GM18873 (cell line): ENCODE data around the gene DQX1.

Source experiments
- ATAC-seq: cut with Tn5 transposase; IDR thresholded peaks from one replicate; pipeline ENCODE4 v1.9.1; 2021; ENCODE audit warnings: mild to moderate bottlenecking, moderate library complexity, moderate number of reproducible peaks; ENCODE audit not compliant: unreplicated experiment, low FRiP score

The DQX1 gene

DNA sequence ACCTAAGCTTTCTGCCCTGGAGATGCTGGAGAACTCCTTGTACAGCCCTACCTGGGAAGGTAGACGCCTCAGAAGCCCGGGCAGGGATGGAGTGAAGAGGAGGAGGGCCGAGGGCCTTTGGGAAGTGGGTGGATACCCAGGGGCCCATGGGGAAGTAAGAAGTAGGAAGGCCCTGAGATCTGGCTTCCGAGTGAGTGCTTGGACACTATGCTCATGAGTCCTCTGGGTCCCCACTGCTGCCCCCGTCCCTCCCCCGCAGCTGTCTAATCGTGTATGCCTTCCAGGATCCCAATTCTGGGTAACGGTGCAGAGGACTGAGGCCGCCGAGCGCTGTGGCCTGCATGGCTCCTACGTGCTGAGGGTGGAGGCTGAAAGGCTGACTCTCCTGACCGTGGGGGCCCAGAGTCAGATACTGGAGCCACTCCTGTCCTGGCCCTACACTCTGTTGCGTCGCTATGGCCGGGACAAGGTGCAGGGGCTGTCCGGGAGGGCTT, 29.6 kb upstream of the DQX1 start:
- ATAC-seq: no peak

DNA sequence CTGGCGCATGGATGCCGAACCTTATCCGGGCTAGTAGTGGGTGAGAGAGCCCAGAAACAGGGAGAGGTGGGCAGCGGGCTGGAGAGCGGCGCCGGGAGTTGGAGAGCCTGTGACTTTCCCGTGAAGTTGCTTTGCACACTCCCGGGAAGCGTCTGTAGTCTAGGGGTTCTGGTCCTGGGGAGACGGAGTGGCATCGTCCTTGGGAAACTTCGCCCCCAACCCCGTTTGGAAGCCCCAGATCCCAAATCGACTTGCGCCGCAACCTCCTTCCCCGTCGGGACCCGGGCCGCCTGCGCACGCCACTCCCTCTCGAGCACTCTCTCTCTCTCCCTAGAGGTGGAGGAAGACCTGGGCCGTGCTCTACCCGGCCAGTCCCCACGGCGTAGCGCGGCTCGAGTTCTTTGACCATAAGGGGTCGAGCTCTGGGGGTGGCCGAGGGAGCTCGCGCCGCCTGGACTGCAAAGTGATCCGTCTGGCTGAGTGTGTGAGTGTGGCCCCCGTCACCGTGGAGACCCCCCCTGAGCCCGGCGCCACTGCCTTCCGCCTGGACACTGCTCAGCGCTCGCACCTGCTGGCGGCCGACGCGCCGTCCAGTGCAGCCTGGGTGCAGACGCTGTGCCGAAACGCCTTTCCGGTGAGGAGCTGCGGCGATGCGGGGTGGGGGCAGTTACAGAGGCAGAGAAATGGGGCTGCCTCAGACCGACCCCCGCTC, 28.9 kb upstream of the DQX1 start:
- peak; percentile 39 for ATAC-seq

DNA sequence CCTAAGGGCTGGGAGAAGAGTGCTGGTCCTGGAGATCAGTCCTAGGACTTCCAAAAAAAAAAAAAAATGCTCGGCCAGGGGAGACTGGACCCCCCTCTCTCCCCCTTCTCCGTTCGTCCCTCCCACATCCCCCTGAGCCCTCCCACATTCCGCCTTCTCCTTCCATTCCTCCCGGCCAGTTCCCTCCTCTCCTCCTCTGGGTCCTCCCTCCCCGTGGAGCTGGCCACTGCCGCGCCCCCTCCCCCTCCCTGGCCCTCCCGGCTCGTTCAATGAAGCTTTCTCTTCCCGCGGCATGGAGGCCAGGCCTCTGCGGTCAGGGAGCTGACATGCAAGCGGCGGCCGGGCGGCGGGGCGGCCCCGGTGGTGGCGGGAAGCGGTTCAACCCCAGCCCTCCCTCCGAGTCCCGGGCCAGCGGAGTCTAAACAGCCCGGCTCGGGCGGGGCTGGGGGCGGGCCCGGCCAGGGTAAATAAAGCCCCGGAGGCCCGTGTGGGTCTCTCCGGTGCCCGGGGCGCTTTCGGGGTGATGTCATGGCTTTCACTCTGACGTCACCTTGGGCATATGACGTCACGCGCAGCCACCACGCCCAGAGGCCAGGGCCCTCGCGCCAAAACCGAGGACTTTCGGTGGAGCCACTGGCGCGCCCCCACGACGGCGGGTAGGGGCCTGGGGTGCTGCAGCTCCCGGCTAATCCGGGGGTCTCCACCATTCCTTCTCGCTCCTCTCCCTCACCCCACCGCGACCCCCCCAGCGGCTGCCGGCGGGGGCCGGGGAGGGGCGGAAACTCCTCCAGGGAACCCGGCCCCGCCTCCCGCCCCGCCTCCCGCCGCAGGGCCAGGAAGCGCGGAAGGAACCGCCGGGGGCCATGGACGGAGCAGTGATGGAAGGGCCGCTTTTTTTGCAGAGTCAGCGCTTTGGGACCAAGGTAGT, 28.1 kb upstream of the DQX1 start, which contains the start of the genes DOK1 and LOXL3:
Gene DOK1 (plus strand): TSS at position 829 of the 928 bp plus-strand sequence. CDS start 35 bp downstream, at position 864.
Gene LOXL3 (minus strand): TSS at position 51 of the 928 bp plus-strand sequence. CDS start 1,308 bp downstream, outside the sequence.
- peak; percentile 30 for ATAC-seq

DNA sequence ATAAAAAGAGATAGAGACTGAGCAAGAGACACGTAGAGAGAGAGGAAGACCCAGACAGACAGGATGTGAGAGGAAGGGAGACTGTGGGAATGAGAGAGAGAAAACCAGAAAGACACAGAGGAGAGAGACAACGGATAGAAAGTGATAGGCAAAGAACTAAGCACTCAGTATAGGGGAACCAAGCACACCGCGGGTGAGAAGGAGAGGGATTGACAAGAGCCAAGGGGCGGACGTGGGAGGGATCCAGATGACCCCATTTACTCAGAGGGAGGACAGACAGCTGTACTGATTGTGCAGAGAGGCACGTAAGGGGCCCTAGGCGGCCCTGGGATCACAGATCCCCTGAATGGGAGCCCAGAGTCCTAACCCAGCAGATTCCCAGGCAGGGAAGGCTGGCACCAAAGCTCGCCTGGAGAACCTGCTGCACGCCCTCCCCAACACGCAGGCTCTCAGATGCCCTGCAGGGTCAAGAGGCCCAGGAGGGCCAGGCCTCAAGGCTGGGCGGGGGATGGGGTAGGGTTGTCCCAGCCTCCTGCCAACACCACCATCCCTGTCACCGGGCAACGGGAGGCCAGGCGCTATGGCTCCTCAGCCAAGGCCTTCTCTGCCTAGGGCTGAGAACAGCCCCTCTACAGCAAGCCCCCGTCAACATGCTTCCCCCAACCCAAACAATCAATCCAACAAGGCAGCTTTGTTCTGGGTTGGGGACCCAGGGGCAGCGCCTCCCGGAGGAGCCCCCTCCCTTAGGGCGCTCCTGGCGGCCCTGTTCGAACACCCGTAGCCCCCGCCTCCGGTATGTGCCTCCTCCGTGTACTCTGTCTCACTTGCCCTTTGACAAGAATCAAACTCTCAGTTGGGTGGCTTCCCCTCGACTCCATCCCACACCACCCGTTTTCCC, 27.1 kb upstream of the DQX1 start:
- no peak for ATAC-seq

DNA sequence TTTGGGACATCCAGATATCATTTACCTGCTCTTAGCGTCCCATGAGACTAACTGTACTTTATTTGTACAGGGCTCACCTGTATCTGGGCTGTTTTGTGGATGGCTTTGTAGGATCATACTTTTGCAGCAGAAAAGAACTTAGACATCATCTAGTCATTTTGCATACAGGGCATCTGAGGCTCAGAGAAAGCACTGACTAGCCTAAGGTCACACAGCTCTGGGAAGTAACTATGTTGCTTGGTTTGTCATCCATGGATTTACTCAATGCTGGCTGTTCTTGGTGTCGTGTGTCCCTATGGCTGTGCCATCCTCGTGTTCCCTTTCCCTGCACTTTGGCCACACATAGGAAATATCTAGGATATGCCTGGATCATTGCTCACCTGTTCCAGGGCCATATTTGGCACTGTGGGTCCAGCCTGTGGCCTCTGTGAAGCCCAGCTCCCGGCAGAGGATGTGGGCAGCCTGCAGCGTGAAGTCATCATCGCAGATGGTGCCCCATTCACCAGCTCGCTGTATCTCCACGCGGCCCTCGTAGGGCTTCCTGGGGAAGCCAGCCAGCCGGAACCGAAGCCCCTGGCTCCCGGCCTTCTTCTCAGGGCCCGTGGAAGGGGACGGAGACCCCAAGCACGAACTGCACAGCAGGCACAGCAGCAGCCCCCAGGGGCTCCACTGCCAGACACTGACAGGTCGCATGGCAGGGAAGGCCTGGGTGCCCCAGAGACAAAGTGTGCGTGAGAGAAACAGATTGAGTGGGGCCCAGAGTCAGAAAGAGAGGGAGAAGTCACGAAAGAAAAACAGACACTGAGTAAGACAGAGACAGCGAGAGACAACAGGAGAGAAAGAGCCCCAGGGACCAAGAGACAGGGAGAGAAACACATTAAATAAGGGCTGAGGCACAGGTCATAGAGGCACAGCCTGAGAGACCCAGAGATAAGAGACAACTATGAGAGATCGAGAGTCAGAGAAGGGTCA, 26.2 kb upstream of the DQX1 start:
- ATAC-seq: peak; percentile 27

DNA sequence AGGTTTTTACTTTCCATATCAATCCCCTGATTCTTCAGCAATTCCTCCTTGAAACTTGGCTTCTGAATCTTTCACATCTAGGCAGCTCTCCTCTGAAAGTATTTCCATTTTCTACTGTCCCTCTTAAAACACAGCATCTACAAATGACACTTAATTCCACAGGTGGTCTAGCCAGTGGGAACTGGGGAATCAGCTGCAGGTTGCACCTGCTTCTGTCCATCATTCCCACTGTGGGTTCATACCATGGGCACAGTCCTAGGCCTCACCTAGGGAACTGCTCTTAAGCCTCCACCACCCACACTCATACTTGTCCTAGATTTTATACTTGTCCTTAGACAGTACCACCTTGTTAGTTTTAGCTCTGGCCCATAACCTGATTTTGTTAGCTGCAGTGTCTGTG, 25.5 kb upstream of the DQX1 start:
- ATAC-seq: no peak

DNA sequence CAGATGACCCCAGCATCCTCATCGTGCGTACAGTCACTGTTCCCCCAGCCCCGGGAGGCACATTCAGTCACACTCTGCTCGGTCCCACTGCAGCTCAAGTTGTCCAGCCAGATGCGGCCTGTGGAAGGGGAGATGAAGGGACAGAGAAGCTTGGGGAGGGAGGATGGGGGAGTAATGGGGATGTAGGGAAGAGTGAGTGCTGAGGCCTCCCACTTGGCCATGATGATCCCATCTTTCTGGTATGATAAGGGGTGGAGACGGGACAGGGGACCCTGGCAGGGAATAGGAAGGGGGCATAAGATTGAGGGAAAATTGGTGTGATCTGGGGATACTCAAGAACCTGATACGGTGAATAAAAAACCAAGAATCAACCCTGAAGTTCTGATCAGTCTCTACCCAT, 24.2 kb upstream of the DQX1 start:
- no peak for ATAC-seq

DNA sequence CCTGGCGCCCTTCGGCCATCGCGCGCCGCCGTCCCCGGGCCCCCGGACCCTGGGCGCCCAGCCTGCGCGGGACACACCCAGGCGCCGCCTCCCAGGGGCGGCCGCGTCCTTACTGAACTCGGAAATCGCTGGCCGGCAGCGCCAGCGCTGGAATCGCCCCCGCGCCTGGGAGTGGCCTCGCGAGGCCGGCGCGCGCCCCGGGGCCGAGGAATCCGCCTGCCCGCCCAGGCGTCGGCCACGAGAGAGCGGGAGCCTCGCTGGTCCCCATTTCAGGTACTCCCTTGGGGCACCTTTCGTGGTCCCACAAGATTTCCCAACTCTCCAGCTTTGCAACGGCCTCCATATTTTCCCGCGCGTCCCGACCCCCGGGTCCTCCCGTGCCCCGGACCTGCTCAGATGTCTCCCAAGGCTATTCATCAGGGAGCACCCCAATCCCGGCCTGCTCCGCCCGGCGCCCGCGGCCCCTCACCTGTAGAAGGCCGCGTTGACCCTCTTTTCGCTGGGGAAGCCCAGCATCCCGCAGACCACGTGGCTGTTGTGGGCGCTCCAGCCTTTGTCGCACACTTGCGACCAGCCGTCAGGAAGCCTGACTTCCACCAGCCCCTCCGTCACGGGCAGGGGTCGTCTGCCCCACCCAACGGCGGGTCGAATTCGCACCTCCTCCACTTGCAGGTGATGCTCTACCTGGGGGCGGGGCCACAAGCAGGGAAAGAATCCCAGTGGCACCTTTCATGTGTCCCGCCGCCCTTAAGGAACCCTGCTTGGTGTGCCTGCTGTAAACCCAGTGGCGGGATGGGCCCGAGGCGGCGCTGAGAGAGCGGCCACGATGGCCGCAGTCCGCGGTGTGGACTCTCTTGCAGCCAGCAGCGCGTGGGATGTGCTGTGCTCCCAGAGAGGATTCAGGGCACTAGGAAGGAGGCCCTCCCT, 23.1 kb upstream of the DQX1 start:
- ATAC-seq: no peak

DNA sequence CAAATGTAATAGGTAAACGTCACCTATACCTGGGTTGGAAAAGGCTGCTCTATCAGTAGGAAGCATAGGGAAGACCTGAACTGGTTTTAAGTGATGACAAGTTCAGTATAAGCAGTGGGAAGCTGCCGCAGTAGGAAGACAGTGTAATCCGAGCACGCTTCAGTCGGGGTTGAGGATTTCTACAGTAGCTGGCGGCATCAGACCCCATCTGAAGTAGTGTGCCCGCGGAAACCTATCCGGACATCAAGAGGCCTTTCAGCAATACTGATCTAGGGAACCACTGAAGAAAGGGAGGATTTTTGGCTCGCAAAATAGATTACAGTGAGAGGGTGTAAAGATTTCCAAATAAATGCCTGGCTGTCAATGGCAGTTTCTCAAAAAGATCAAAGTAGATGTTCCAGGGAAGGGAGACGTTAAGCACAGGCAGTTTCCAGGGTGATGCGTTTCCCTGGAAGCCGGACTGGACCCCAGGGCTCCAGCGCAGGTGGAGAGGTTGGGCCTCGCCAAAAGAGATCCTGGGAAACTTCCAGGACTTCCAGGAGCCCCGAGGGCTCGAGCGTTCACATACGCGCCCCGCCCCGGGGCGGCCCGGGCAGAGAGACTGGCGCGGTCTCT, 22.4 kb upstream of the DQX1 start:
- no peak for ATAC-seq

DNA sequence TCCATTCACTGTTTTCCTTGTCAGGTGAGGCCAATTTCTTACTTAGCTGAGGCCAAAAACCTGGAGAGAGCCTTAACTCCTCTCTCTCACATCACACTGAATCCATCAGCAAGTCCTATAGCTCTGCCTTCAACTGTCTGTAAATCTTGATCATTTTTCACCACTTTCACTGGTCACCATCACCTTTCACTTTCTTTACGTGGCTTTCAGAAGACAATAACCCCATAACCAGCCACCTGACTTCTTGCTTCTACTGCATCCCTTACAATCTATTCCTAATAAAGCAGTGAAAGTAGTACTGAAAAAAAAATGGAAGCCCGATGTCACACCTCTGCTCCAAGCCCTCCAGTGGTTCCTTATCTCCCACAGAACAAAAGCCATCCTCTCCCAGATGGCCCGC, 20.0 kb upstream of the DQX1 start:
- ATAC-seq: no peak

DNA sequence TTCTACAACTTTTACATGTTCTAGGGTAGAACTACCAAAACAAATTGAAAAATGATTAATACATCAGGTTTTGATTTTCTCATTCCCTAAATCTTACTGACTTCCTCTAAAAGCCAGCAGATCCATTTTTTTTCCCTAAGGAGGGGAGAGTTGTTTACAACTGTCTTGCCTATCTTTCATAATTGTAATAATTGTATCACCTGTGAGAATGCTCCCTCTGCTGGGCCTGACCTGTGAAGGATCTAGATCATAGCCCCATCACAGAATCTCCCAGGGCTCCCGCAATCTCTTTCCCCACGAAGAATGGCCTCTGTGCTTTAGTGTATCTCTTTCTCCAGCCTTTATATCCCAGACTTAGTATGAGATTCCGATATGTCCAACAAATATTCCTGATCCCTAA, 18.6 kb upstream of the DQX1 start:
- ATAC-seq: no peak

DNA sequence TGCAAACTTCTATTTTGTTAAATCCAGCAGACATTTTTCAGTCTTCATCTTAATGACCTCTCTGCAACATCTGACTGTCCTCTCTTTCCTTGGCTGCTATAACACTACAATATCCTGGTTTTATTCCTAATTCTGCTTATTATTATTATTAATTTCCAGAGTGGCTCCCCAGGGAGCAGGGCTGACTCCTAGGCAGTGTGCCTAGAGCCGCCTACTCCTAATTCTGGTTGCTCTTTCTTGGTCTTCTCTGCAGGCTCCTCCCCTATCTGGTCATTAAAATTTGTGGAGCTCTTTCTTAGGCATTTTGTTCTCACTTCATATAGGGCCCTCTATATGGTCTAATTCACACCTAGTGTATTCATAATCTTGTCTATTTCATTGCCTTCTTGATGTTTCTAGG, 16.9 kb upstream of the DQX1 start:
- no peak for ATAC-seq

DNA sequence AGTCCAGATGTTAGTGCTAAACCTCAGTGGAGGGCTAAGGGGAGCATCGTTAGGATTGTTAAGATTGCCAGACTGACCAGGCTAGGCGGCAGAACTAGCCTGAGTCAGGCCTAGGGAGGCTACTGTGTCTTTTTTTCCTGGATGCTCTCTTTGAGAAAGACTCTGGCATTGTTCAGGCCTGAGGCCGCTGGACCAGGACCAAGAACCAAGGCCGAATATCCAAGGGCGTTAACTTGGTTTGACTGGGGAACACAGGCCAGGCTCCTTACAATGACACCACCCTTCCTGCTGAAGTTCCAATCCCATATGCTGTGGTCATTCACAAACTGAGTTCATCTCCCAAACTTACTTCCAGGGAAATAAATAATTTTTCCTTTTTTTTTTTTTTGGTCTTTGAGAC, 14.3 kb upstream of the DQX1 start:
- no peak for ATAC-seq

DNA sequence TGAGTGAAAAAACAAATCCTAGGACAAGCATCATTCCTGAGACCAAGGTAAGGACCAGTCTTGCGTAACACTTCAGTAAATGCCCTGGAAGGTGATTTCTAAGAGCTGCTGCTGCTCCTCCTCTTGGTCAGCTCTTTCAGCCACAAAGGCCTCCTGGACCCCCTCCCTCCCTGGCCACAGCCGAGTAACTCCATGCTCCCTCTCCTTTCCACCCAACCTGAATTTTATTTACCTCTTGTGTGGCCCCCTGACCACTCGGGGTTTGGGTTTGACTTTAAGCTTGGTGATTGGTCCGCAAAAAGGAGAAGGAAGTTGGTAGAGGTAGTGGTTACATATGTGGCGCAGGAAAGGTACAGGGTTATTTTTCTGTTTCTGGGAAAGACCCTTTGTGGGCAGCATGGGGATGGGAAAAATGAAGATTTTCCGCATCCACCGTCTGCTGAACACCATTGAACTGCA, 12.9 kb upstream of the DQX1 start:
- no peak for ATAC-seq

DNA sequence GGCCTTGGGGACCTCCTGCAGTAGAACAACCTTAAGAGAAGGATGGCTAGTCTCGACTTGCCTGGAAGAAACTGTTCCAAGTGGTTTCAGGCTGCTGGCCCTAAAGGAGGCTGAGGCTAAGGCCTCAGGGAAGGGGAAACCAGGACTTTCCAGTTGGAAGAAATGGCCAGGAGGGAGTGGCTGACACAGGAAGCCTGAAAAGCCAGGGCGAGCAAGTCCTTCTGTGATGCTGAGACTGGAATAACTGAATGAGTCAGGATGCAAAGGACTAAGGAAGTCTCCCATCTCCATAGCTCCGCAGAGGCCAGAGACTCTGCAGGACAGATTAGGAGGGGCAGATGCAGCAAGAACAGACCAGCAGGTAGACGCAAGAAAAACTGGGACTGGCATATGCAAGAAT, 11.1 kb upstream of the DQX1 start:
- no peak for ATAC-seq

DNA sequence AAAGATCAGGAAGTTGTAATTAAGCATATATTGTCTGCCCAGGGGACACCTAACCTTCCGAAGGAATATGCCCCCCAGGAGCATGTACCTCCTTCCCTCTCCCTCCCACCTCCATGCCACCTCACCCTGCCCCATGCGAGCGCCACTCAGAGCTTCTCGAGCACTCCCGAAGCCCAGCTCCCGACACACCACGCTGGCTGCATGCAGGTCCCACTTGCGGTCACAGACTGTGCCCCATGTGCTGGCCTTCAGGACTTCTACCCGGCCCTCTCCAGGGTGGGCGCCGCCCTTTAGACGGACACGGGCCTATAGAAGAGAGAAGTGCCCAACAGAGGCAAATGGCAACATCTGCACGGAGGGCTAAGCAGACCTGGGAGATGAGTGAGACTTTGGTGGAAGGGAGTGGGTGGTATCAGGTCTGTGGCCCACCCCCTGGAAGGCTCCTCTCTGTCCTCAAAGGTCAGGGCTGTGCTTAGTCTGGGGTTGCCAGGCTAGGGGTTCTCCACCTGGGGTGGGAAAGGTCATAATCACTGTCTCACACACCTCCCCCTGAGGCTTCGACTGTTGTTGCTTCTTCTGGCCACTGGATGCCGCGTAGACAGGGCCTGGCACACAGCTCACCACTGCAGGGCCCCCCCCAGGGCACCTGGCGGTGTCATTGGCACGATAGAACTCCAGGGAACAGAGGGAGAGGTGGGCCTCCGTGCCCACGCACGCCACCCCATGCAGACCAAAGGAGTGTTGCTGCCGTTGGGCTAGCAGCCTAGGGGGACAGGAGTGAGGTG, 10.3 kb upstream of the DQX1 start:
- no peak for ATAC-seq

DNA sequence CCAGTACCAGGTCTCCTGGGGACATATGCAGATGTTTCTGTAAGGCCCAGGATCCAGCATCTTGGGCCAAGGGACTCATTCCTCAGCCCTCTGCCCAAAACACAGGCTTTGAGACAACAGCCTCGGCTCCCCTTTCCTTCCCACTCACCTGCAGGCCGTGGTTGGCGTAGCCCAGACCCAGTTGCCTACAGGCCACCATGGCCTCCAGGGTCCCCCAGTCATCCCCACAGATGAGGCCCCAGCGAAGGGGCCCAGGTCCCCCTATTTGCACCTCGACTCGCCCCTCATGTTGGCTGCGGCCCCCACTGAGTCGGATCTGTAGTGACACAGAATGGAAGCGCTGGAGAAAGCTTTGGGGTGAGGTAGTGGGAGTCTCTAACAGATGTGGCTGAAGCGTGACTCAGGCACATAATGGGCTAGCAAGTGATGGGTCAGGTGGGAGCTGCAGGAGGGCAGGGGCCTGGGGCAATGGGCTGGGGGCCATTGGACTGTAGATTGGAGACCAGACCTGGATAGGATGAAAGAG, 9.5 kb upstream of the DQX1 start:
- no peak for ATAC-seq
